ENCODE measurements around the gene NHLRC1. TPM values are rescaled to one million over a fixed set of nuclear protein-coding genes. Genes with fewer than 3 reads are reported as not detected.
"Not testable (repeated sequence)": the region's sequence is repeated elsewhere in the genome, so short reads cannot be mapped to it uniquely, and the experiment has no call there.

The NHLRC1 gene
- total and polyA plus RNA-seq, 4 experiments from 2014 or later, result 0.95 to 1.7 (median 1.1) TPM

- no peak overlapping the region for H3K4me3 Mint-ChIP-seq
- no peaks in the 10 kb centered on the region for H3K9me3 ChIP-seq (ENCODE audit: control insufficient read depth in 1 of 2, low read length in 2 of 2)
- H3K9me3 Mint-ChIP-seq, result no peaks in the 10 kb centered on the region
- peaks cover 29% of the 10 kb centered on the region for H3K4me1 ChIP-seq (ENCODE audit: insufficient read depth, low read length)
- intact Hi-C loops (cut with micrococcal nuclease), result no loop called here
- H3K27ac Mint-ChIP-seq, result no peak overlapping the region
- no peak overlapping the region for H3K27ac ChIP-seq (ENCODE audit: low read depth, low read length)
- H3K27me3 ChIP-seq (ENCODE audit: insufficient read depth, low read length), result no peaks in the 10 kb centered on the region
- peaks cover 18 to 36% (median 26%) of the 10 kb centered on the region in 4 donors for H3K4me1 Mint-ChIP-seq
- POLR2A ChIA-PET (ENCODE audit: partially characterized antibody), result no interaction called here
- H3K27me3 Mint-ChIP-seq, result no peaks in the 10 kb centered on the region
- H3K4me3 ChIP-seq (ENCODE audit: low read length in 2 of 2), result no peak overlapping the region
- no peak for DNase-seq
- peaks cover 23 to 32% of the 10 kb centered on the region in 2 donors for H3K36me3 Mint-ChIP-seq
- CTCF ChIA-PET (ENCODE audit: partially characterized antibody), result no interaction called here
- peaks cover 4% of the 10 kb centered on the region for H3K36me3 ChIP-seq (ENCODE audit: insufficient read depth, low read length)
Observed at GRCh38 chr6:18151801-18152200, 29.3 kb upstream of the NHLRC1 start.

- H3K9me3 Mint-ChIP-seq; H3K4me3 ChIP-seq (ENCODE audit: low read length in 2 of 2); H3K27me3 Mint-ChIP-seq; DNase-seq; H3K27ac ChIP-seq (ENCODE audit: low read depth, low read length); CTCF ChIA-PET (ENCODE audit: partially characterized antibody); H3K4me3 Mint-ChIP-seq; POLR2A ChIA-PET (ENCODE audit: partially characterized antibody); H3K9me3 ChIP-seq (ENCODE audit: control insufficient read depth in 1 of 2, low read length in 2 of 2); H3K27me3 ChIP-seq (ENCODE audit: insufficient read depth, low read length); intact Hi-C loops (cut with micrococcal nuclease); H3K36me3 ChIP-seq (ENCODE audit: insufficient read depth, low read length): not testable (repeated sequence)
- Mint-ChIP-seq H3K4me1 (peaks cover 18 to 35% (median 25%) of the 10 kb centered on the region in 4 donors), H3K36me3 (peaks cover 24 to 32% of the 10 kb centered on the region in 2 donors), H3K27ac (peak overlapping the region in 1 of 7 donors; percentile 57)
- H3K4me1 ChIP-seq (ENCODE audit: insufficient read depth, low read length), result peaks cover 26% of the 10 kb centered on the region
Observed at GRCh38 chr6:18151391-18151790, 28.9 kb upstream of the NHLRC1 start.

- Mint-ChIP-seq H3K36me3 (peaks cover 24 to 36% of the 10 kb centered on the region in 2 donors), H3K27me3 (no peaks in the 10 kb centered on the region), H3K4me3 (no peak overlapping the region), H3K9me3 (no peaks in the 10 kb centered on the region), H3K27ac (peak overlapping the region in 1 of 7 donors; percentile 21), H3K4me1 (peaks cover 6 to 12% (median 10%) of the 10 kb centered on the region in 4 donors)
- Histone ChIP-seq H3K36me3 (ENCODE audit: insufficient read depth, low read length) (peaks cover 4% of the 10 kb centered on the region), H3K4me1 (ENCODE audit: insufficient read depth, low read length) (peaks cover 10% of the 10 kb centered on the region), H3K27ac (ENCODE audit: low read depth, low read length) (no peak overlapping the region), H3K9me3 (ENCODE audit: control insufficient read depth in 1 of 2, low read length in 2 of 2) (no peaks in the 10 kb centered on the region), H3K27me3 (ENCODE audit: insufficient read depth, low read length) (no peaks in the 10 kb centered on the region), H3K4me3 (ENCODE audit: low read length in 2 of 2) (no peak overlapping the region)
- CTCF ChIA-PET (ENCODE audit: partially characterized antibody), result no interaction called here
- no peak for DNase-seq
- POLR2A ChIA-PET (ENCODE audit: partially characterized antibody), result no interaction called here
- intact Hi-C loops (cut with micrococcal nuclease), result no loop called here
Observed at GRCh38 chr6:18148304-18149025, 26.0 kb upstream of the NHLRC1 start.

DNA sequence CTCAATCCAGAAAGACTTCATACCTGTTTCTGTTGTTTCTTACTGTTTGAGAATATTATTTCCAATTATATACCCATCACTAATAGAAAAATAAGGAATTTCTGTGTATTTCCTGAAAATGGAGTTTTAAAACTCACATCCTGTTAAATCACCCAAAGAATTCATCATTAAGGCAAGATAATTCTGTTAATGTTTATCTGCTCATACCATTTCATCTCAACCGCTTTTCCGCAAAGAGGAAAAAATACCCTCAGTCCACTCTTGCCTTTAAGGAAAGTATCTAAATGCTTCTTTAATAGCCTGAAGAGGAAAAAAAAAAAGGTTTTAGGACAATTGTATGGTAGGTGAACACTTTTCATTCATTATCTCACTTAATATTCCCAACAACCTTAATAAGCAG, 25.1 kb upstream of the NHLRC1 start:
- Mint-ChIP-seq H3K27me3 (no peaks in the 10 kb centered on the region), H3K4me1 (peaks cover 2 to 4% (median 3%) of the 10 kb centered on the region in 4 donors), H3K4me3 (no peak overlapping the region), H3K27ac (no peak overlapping the region), H3K36me3 (peaks cover 33 to 44% of the 10 kb centered on the region in 2 donors), H3K9me3 (no peaks in the 10 kb centered on the region)
- H3K4me1 ChIP-seq (ENCODE audit: insufficient read depth, low read length), result peaks cover 3% of the 10 kb centered on the region
- intact Hi-C loops (cut with micrococcal nuclease), result no loop called here
- no peaks in the 10 kb centered on the region for H3K9me3 ChIP-seq (ENCODE audit: control insufficient read depth in 1 of 2, low read length in 2 of 2)
- H3K27ac ChIP-seq (ENCODE audit: low read depth, low read length), result no peak overlapping the region
- CTCF ChIA-PET (ENCODE audit: partially characterized antibody), result no interaction called here
- DNase-seq, result no peak
- H3K36me3 ChIP-seq (ENCODE audit: insufficient read depth, low read length), result peaks cover 10% of the 10 kb centered on the region
- POLR2A ChIA-PET (ENCODE audit: partially characterized antibody), result no interaction called here
- no peaks in the 10 kb centered on the region for H3K27me3 ChIP-seq (ENCODE audit: insufficient read depth, low read length)
- no peak overlapping the region for H3K4me3 ChIP-seq (ENCODE audit: low read length in 2 of 2)

GRCh38 chr6:18147160-18147559, 24.7 kb upstream of the NHLRC1 start:
- peaks cover 10% of the 10 kb centered on the region for H3K36me3 ChIP-seq (ENCODE audit: insufficient read depth, low read length)
- H3K36me3 Mint-ChIP-seq, result peaks cover 37 to 49% of the 10 kb centered on the region in 2 donors
- no peak for DNase-seq
- H3K27ac Mint-ChIP-seq, result no peak overlapping the region
- H3K4me3 Mint-ChIP-seq, result no peak overlapping the region
- CTCF ChIA-PET (ENCODE audit: partially characterized antibody), result no interaction called here
- H3K9me3 ChIP-seq (ENCODE audit: control insufficient read depth in 1 of 2, low read length in 2 of 2), result no peaks in the 10 kb centered on the region
- H3K27me3 ChIP-seq (ENCODE audit: insufficient read depth, low read length), result no peaks in the 10 kb centered on the region
- POLR2A ChIA-PET (ENCODE audit: partially characterized antibody), result no interaction called here
- H3K27ac ChIP-seq (ENCODE audit: low read depth, low read length), result no peak overlapping the region
- no peaks in the 10 kb centered on the region for H3K9me3 Mint-ChIP-seq
- H3K27me3 Mint-ChIP-seq, result no peaks in the 10 kb centered on the region
- no peaks in the 10 kb centered on the region for H3K4me1 ChIP-seq (ENCODE audit: insufficient read depth, low read length)
- H3K4me1 Mint-ChIP-seq, result peaks cover 0 to 4% (median under 1%) of the 10 kb centered on the region in 4 donors
- no peak overlapping the region for H3K4me3 ChIP-seq (ENCODE audit: low read length in 2 of 2)
- intact Hi-C loops (cut with micrococcal nuclease), result no loop called here

GRCh38 chr6:18142591-18142861, 20.0 kb upstream of the NHLRC1 start:
- H3K27me3 ChIP-seq (ENCODE audit: insufficient read depth, low read length), result no peaks in the 10 kb centered on the region
- H3K36me3 Mint-ChIP-seq, result peaks cover 52 to 53% of the 10 kb centered on the region in 2 donors
- no peaks in the 10 kb centered on the region for H3K9me3 Mint-ChIP-seq
- no peaks in the 10 kb centered on the region for H3K27me3 Mint-ChIP-seq
- ChIA-PET CTCF (ENCODE audit: partially characterized antibody) (no interaction called here), POLR2A (ENCODE audit: partially characterized antibody) (no interaction called here)
- H3K4me1 ChIP-seq (ENCODE audit: insufficient read depth, low read length), result no peaks in the 10 kb centered on the region
- no peak for DNase-seq
- H3K27ac Mint-ChIP-seq, result no peak overlapping the region
- peaks cover 21% of the 10 kb centered on the region for H3K36me3 ChIP-seq (ENCODE audit: insufficient read depth, low read length)
- peaks cover 0 to 2% (median 0%) of the 10 kb centered on the region in 4 donors for H3K4me1 Mint-ChIP-seq
- H3K4me3 Mint-ChIP-seq, result no peak overlapping the region
- intact Hi-C loops (cut with micrococcal nuclease), result no loop called here
- no peak overlapping the region for H3K4me3 ChIP-seq (ENCODE audit: low read length in 2 of 2)
- H3K27ac ChIP-seq (ENCODE audit: low read depth, low read length), result no peak overlapping the region
- H3K9me3 ChIP-seq (ENCODE audit: control insufficient read depth in 1 of 2, low read length in 2 of 2), result no peaks in the 10 kb centered on the region

- H3K9me3 Mint-ChIP-seq, result no peaks in the 10 kb centered on the region
- Histone ChIP-seq H3K9me3 (ENCODE audit: control insufficient read depth in 1 of 2, low read length in 2 of 2) (no peaks in the 10 kb centered on the region), H3K36me3 (ENCODE audit: insufficient read depth, low read length) (peaks cover 21% of the 10 kb centered on the region), H3K4me3 (ENCODE audit: low read length in 2 of 2) (no peak overlapping the region), H3K4me1 (ENCODE audit: insufficient read depth, low read length) (no peaks in the 10 kb centered on the region), H3K27me3 (ENCODE audit: insufficient read depth, low read length) (no peaks in the 10 kb centered on the region), H3K27ac (ENCODE audit: low read depth, low read length) (no peak overlapping the region)
- DNase-seq, result no peak
- peaks cover 0 to 2% (median 0%) of the 10 kb centered on the region in 4 donors for H3K4me1 Mint-ChIP-seq
- POLR2A ChIA-PET (ENCODE audit: partially characterized antibody), result no interaction called here
- intact Hi-C loops (cut with micrococcal nuclease), result no loop called here
- no peaks in the 10 kb centered on the region for H3K27me3 Mint-ChIP-seq
- no peak overlapping the region for H3K4me3 Mint-ChIP-seq
- CTCF ChIA-PET (ENCODE audit: partially characterized antibody), result no interaction called here
- peak overlapping the region in 1 of 7 donors; percentile 38 for H3K27ac Mint-ChIP-seq
- H3K36me3 Mint-ChIP-seq, result peaks cover 48 to 50% of the 10 kb centered on the region in 2 donors
Observed at GRCh38 chr6:18141805-18142590, 19.5 kb upstream of the NHLRC1 start.

Measured in CD4-positive, alpha-beta memory T cell (primary cell).